ENCODE data around the gene TSPAN15.
"Not testable (repeated sequence)": the region's sequence is repeated elsewhere in the genome, so short reads cannot be mapped to it uniquely, and the experiment has no call there.

Gene TSPAN15

DNA sequence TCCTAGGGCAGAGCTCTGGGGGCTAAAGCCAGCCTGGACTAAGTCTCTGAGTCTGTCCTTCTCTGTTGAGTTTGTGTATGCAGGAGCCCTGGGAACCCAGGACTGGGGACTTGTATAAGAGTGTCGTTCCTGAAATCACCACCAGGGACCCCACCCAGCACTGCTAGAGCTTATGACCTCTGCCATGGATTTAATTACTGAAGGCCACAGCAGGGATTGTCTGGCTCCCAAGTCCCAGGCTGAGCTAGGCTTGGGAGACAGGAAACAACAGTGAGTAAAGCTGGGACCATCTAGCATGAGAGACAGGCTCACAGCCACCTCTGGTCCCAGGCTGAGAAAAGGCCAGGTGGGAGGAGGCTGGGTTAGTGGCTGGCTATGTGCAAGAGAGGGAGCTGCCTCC is 1.4 kb upstream of the TSPAN15 start:
- no peak for DNase-seq

DNA sequence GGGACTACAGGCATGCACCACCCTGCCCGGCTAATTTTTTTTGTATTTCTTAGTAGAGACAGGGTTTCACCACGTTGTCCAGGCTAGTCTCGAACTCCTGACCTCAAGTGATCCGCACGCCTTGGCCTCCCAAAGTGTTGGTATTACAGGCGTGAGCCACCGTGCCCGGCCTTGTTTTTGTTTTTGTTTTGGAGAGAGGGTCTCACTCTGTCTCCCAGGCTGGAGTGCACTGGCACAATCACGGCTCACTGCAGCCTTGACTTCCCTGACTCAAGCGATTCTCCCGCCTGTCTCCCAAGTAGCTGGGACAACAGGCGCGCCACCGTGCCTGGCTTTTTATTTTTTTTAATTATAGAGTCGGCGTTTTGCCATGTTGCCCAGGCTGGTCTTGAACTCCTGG is 870 bp upstream of the TSPAN15 start:
- DNase-seq, result not testable (repeated sequence)

DNA sequence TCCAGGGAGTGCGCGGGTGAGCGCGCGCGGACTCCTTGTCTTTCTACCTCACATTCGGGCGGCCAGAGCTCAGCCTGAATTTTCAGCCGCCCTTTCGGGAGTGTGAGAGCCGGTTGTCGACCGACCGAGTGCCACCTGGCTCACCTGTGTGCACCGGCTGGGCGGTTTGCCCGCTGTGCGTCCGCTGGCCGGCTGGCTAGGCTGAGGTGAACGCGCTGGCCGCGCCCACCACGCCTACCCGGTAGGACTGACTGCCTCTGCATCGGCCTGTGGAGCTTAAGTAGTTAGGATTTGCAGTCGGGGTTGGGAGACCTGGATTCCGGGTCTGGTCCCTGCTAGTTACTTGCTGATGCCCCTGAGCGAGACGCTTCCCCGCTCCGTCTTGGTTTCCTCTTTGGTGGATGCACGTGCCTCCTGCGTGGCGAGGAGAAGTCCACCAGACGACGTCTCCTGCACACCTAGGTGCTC is 553 bp downstream of the TSPAN15 start:
- no peak for DNase-seq

GRCh38 chr10:69452676-69453415 is 1.6 kb downstream of the TSPAN15 start:
- no peak for DNase-seq

- no peak for DNase-seq
These were observed 2.5 kb downstream of the TSPAN15 start for GRCh38 chr10:69453795-69454194.

GRCh38 chr10:69455006-69455763 is 3.9 kb downstream of the TSPAN15 start:
- DNase-seq, result no peak

- no peak for DNase-seq
These were observed 5.8 kb downstream of the TSPAN15 start for GRCh38 chr10:69456880-69457693.

DNA sequence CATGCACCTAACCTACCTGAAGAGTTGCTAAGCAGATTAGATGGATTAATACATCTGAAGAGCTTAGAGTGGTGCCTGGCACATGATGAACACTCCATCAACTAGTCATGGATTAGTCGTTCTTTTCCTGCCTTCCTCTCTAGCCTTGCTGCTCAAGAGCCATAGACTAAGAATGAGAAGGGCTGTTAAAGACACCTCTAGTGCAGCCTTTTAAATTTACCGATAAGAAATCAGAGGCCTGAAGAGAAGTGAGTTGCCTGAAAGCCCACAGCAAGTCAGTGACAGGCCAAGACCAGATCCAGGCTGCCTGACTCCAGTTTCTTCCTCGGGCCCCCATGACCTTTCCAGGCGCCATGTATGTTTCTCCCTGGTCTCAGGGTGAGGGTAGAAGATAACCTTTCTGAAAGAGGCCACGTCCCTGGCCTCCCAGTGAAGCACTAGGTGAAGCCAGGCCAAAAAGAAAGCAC is 6.5 kb downstream of the TSPAN15 start:
- DNase-seq, result no peak

DNA sequence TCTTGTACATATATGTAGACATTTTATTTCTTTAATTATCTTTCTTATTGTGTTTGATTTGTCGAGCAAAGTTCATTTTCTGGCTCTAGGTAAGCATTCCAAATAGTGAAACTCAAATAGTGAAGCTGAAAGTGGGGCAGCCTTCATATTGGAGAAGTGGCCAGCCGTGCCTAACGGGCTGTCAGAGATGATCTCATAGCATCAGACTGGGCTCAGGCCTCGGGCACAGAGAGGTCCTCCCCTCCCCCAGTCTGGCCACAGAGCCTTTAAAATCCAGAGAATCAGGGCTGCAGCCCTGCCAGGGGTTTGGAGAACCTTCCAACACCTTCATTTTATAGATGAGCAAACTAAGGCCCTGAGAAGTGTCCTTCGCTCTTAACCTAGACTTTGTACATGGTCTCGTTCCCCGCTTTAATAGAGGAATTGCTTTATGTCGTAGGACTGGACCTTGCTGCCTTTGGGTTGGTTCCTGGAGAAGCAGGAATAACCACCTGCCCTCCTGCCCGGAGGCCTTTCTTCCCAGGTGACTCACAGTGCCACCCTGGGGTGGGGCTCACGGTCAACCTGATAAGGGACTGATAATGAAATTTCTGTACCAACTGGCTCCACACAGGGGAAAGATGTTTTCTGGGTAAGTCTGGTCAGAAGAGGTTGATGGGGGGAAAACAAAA is 7.3 kb downstream of the TSPAN15 start:
- DNase-seq, result no peak

- no peak for DNase-seq
These were observed 8.0 kb downstream of the TSPAN15 start for GRCh38 chr10:69459101-69459790.

GRCh38 chr10:69459893-69460575 is 8.8 kb downstream of the TSPAN15 start:
- no peak for DNase-seq

DNA sequence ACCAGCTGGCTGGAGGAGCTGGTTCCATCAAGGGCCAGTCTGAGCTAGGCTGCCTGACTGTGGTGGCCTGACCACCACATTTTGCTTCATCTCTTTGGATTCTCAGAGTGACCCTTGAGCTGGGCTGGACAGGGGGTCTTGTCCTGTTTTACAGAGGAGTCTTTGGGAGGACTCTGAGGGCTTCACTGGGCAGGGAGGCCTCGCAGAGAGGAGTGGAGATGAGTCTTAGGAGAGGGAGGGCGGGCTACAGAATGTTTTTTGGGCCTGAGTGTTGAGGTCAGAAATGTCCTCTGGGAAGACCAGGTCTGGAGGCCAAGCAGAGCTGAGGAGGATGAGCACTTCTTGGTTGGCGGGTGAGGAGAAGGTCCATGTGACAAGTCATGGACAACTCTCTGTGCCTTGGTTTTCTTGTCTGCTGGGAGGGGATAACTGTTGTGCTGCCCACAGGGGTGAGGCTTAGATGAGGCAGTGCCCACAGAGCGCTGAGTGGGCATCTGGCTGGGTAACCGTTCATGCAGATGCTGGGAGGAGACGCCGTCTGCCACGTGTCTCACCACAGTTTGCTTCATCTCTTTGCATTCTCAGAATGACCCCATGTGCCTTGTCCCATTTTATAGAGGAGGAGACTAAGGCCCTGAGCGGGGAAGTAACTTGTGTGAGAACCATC is 9.4 kb downstream of the TSPAN15 start:
- no peak for DNase-seq

DNA sequence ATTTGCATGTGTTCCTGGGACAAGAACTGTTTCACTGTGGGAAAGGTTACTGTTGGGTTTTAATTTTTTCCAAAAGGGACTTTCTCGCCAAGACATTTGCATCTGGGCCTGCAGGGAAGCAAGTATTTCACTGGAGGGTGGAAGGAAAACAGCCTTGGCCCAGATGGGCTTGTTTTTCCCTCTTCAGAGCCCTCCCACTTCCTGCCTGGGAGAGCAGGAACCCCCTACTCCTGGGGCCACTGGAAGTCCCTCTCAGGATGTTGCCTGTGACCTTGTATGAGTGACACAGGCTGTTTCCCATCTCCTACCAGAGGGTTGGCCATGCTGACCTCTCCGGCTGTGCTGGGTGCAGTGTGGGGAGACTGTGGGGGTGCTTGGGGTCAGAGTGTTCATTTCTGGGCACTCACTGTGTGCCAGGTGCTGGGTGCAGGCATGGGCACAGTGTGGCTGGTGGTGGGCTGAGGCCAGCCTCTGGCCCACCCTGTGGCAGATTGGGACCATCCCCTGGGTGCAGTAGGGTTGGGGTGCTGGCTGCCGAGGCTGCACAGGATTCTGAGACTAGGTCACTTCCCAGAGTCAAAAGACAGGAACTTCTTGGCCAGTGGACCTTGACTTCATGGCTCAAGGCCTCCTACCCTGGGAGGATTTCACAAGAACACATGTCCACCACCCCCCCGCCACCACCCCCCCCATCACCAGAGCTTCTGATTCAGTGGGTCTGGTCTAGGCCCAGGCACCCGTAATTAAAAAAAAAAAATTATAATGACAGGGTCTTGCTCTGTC is 10.2 kb downstream of the TSPAN15 start:
- no peak for DNase-seq

DNA sequence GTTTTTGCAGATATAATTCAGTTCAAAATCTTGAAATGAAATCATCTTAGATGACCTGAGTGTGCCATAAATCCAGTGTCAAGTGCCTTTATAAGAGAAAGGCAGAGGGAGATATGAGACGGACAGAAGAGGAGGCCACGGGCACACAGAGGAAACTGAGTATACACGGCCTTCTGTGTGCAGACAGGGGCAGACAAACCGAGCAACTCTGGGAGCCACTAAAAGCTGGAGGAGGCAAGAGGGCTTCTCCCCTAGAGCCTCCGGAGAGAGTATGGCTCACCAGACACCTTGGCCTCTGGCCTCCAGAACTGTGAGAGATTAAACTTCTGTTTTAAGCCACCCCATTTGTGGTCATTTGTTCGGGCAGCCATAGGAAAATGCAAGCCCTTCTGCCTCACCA is 12.6 kb downstream of the TSPAN15 start:
- no peak for DNase-seq

GRCh38 chr10:69464401-69464800 is 13.1 kb downstream of the TSPAN15 start:
- DNase-seq, result no peak

DNA sequence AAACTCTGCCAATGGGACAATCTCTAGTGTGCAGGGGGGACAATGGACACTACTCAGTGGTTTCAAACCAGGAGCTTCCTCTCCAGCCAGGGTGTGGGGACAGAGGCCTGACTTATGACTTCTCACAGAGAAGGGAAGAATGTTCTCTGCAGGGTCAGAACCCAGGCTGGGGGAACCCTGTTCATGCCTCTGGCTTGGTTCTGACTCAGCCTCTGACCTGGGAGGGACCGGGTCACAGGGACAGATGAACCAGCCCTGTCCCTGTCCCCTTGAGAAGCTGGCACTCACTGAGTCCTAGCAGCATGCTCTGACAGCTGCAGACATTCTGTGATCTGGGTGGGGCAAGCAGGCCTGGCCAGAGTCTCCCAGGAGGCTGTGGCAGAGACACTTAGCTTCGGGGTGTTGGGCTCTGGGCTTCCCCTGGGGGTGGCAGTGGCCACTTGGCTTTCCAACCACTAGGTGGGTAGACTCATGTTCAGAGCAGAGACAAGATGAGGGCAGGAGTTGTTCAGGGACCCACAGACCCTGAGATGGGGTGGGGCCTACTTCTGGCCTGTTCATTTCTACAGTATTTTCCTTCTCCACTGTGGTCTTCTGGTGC is 13.6 kb downstream of the TSPAN15 start:
- DNase-seq, result no peak

GRCh38 chr10:69465457-69466157 is 14.3 kb downstream of the TSPAN15 start:
- DNase-seq, result no peak

- no peak for DNase-seq
These were observed 14.9 kb downstream of the TSPAN15 start for GRCh38 chr10:69466158-69466490.

DNA sequence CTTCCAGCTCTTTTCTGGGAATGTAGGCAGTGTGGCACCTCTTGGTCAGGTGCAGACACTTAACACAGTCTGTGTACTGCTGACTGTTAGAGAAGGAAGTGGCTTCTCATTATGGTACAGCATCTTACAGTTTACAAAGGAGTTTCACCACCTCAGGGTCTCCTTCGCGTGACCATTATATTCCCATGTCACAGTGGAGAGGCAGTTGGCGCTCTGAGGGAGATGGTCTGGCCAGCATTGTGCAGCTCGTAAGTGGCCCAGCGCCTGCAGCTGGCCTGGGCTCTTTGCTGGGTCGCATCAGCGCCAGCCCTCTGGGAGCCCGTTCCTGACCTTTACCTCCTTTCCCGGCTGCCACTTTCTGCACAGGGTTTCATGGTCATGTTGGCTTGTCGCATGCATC is 15.4 kb downstream of the TSPAN15 start:
- DNase-seq, result no peak

Measured in fibroblast of upper back skin (primary cell).